Astrocyte of the hippocampus (primary cell): ENCODE results near the gene SLC9A2.

Experiments used
- DNase-seq: peaks from one replicate; pipeline ENCODE4 v3.0.0; 2011; ENCODE audit warnings: low read depth, low spot score

The SLC9A2 gene

GRCh38 chr2:102619414-102620319, at the start of gene SLC9A2:
Gene SLC9A2, plus strand, starts transcription at chr2:102619553. Its CDS starts 296 bp downstream, at chr2:102619849.
- peak; percentile 72 for DNase-seq

GRCh38 chr2:102575888-102576287, 43.5 kb upstream of the SLC9A2 start:
- DNase-seq, result no peak

GRCh38 chr2:102578376-102578775, 41.0 kb upstream of the SLC9A2 start:
- no peak for DNase-seq

GRCh38 chr2:102581911-102582310, 37.4 kb upstream of the SLC9A2 start:
- no peak for DNase-seq

- DNase-seq, result no peak
These were observed 36.5 kb upstream of the SLC9A2 start for GRCh38 chr2:102582845-102583244.

DNA sequence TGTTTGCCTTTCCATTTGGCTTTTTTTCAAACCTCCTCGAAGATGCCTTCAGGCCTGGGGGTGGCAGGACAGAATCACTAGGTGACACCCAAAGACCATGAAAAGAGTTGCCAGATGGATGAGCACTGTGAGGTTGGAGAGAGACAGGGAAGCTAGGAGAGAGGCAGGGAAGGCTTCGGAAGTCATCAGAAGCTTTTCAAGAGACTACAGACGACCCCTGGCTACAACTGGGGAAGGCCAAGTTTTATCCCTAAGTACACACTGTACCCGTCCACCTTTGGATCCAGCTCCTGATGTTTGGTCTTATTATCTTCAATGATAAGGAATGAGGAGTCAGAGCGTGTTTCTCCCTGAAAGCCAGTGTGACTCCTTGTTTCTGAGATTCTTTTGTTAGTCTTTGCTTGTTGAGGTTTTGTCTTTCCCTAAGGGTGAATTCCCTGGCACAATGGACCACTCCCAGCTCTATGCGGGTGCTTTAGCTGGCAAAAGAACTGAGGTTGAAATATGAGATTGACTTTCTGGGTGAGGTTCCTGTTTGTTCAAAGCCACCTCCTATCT, 33.4 kb upstream of the SLC9A2 start:
- DNase-seq, result peak; percentile 46

DNA sequence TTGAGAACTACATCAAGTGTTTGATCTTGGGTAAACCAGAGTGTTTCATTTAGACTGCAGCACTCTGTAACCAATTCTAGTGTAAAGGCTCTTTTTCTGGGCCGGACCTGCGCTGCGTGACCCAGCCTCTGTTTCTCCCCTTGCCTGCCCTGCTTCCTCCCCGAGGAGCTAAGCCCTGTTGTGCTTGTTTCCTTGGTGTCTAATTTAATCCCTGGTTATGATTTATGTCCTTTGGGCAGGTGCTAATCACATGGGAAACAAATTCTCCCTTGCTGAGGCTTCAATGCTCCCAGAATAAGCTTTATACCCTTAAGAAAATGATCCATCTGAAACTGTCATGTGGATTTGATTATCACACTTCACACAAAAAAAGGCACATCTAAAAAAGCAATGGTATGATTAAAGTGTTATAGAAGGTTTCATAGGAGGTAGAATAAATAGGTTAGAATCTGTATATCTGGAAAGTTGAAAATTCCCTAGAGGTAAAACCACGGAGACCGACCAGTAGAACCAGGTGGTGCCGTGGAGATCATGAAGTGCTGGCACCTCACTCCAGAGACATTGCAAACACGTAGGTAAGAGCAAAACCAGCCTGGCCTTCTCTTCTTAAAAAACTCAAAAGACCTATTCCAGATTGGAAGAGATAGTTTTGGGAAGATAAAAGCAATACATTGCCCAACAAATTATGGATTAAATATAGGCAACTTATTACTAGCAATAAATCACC, 31.0 kb upstream of the SLC9A2 start:
- no peak for DNase-seq

DNA sequence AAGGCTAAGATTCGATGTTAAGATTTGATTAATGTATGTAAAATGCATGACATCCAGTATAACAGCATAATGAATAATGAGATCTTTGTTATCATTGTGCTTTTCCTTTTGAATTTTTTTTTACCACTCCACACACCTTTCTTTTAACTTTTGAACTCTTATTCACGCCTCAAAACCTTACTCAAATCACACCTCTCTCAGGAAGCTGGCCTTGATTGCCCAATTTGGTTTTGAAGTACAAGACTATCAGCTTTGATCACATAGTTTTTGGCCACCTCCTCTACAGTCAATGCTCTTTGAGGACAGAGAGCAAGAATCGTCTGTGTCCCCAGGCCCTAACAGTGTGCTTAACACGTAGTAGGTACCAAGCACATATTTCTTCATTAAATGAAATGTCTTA, 29.9 kb upstream of the SLC9A2 start:
- DNase-seq, result no peak

- no peak for DNase-seq
These were observed 27.8 kb upstream of the SLC9A2 start for GRCh38 chr2:102591491-102592045.

DNA sequence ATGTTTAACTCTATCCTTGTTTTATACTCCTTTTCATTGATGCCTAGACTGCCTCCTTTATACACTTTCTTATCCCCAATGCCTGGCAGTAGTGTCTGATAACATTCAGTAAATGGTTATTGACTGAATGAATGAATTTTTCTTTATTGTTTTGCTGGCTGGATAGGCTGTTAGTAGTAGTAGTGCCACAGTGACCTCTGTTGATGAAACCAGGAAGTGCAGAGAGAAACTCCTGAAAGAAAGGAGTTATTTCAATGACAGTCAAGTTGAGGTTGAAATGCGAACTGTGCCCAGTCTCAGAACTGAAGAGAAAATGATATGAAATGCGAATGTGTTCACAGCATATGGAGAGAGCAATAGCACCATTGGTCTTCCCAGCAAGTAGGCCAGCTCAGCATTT, 26.8 kb upstream of the SLC9A2 start:
- peak; percentile 25 for DNase-seq

DNA sequence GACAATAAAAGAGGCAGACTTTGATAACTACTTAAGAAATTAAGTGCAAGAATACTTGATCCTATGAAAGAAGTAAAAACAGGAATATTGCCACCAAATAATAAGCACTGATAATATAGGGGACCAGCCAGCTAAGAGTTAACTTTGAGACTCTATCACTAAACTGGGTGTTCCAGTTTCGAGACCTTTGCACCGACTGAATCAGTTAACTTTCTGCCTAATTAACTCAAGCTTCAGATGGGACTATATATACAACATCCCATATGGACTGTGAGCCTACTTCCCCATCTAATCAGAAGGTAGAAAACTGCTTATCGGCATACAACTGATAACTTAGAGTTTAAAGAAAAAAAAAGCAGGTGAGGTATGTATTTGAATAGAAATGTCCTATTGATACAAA, 25.8 kb upstream of the SLC9A2 start:
- no peak for DNase-seq

DNA sequence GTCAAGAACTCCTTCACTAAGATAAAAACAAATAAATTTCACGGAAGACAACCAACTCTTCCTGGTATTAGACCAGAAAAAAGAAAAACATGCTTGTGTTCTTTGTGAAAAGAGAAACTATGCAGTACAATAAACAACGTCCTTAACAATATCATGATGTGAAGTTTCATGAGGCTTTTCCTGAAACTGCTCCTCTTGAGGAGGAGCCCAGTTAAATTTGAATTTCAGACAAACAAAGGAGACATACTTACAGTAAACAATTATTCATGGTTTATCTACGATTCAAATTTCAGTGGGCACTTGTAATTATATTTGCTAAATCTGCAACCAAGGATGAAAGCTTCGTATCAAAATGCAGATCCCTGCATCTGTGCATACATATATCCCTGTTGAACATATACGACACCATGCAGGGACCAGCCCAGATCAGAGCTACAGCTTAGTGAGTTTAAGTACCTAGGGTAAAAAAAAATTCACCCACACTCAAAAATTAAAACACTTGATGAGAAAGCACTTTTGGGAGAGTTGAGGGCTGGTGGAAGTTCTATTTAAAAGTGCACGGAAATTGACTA, 24.8 kb upstream of the SLC9A2 start:
- no peak for DNase-seq

GRCh38 chr2:102597788-102598187, 21.6 kb upstream of the SLC9A2 start:
- DNase-seq, result no peak

GRCh38 chr2:102599486-102599885, 19.9 kb upstream of the SLC9A2 start:
- DNase-seq, result no peak

GRCh38 chr2:102601730-102602129, 17.6 kb upstream of the SLC9A2 start:
- no peak for DNase-seq

DNA sequence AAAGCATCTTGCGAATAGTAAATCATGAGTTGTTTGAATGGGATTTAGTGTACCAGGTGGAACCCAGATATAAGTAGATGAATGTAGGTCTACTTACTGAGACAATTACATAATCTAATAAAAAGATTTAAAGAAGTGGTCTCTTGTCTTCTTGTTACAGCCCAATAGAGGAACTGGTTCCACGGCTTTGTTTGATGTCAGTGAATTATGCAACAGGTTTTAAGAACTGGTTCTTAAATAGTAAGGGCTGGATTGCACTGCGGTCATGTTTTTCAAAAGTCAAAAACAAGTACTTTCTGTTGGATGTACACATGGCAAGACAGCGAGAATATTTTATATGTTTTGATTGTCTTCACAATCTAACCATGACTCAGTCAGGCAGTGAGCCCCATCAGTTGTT, 15.4 kb upstream of the SLC9A2 start:
- DNase-seq, result no peak

- DNase-seq, result no peak
These were observed 14.6 kb upstream of the SLC9A2 start for GRCh38 chr2:102604769-102605168.

DNA sequence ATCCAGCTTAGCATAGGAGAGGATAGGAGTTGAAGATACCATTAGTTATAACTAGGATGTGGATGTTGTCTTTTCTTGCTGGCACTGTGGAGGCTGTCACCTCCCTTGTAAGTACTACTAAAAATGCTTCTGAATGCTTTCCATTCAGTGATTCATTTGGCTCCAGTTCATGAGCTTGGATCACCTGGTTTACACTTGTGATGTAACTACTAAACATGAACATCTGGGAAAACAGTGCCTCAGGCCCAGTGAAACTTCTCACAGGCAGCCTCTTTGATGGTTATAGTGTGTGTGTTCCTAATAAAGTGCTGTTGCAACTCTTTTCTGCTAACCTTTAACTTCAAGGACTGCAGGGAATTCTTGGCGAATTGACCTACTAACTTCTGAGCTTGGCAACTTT, 13.0 kb upstream of the SLC9A2 start:
- DNase-seq, result peak; percentile 31

GRCh38 chr2:102615620-102616436, 3.5 kb upstream of the SLC9A2 start:
- peak; percentile 83 for DNase-seq

DNA sequence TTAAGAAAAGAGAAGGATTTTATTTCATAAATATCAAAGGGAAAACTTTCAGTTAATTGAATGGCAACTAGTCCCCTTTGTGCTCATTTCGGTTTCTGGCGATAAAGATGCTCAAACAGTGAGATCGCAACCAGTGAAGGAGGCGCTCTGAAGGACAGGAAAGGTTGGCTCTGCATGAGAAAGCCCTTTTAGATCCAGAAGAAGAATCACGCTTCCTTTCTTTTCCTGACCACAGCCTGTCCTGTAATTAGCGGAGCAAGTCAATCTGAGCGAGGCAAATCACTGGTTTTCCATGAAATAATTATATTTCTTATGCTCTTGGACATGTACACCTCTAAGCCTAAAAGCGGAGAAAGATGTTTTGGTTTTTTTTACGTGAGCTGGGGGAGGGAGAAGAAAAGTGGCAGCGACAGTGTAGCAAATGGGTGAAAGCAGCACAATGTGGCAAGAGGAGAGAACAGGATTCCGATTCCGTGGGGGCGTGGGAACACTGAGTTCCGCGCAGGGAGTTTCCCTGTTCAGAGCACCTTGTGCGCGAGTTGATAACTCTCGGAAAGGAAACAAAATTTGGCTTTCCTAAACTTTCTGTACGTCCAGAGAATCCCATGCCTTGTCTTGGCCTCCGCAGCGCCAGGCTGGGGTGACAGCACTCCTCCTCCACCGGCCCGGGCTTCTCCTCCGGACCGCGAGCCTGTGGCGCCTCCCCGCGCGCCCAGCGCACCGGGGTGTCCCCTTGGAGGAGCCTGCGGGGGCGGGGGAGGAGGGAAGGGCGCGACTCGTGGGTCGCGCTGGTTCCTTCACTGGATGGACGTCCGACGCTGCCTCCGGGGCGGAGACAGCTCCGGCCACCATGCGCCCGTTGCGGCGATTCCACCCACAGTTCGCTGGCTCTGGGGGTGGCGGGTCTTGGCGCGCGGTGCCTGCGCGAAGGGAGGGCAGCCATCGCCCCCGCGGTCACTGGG, 620 bp upstream of the SLC9A2 start:
- DNase-seq, result peak; percentile 57
